HUES48 (cell line): ENCODE data around the gene ZNRF3.
"Not testable (repeated sequence)": the region's sequence is repeated elsewhere in the genome, so short reads cannot be mapped to it uniquely, and the experiment has no call there.

ENCODE experiments used
- H3K27ac ChIP-seq: one replicate; pipeline ENCODE4 v1.7.0; 2013; ENCODE audit warnings: low read depth, low read length, inconsistent platforms
- H3K27me3 ChIP-seq: 2 replicates; pipeline ENCODE4 v1.6.1; 2013; ENCODE audit warnings: mild to moderate bottlenecking, low read length; ENCODE audit not compliant: control insufficient read depth, insufficient read depth
- H3K36me3 ChIP-seq: 2 replicates; pipeline ENCODE4 v1.6.1; 2013; ENCODE audit warnings: low read length; ENCODE audit not compliant: control insufficient read depth, insufficient read depth
- H3K4me1 ChIP-seq: 2 replicates; pipeline ENCODE4 v1.6.1; 2013; ENCODE audit warnings: mild to moderate bottlenecking, low read length; ENCODE audit not compliant: control insufficient read depth, insufficient read depth
- H3K4me3 ChIP-seq: 2 replicates; pipeline ENCODE4 v1.5.1; 2013; ENCODE audit warnings: mild to moderate bottlenecking, low read depth, low read length
- H3K9ac ChIP-seq: 2 replicates; pipeline ENCODE4 v1.6.1; 2013; ENCODE audit warnings: mild to moderate bottlenecking, low read depth, low read length, moderate library complexity
- H3K9me3 ChIP-seq: 2 replicates; pipeline ENCODE4 v1.6.1; 2013; ENCODE audit warnings: low read length; ENCODE audit not compliant: control insufficient read depth, insufficient read depth

Gene ZNRF3

GRCh38 chr22:28908810-28909209 lies 25.4 kb downstream of the ZNRF3 start:
- H3K27ac ChIP-seq, H3K27me3 ChIP-seq, H3K9ac ChIP-seq, H3K9me3 ChIP-seq, H3K4me3 ChIP-seq, H3K36me3 ChIP-seq: not testable (repeated sequence)
- peaks cover 18% of the 10 kb centered on the region for H3K4me1 ChIP-seq

GRCh38 chr22:28909375-28909774 lies 26.0 kb downstream of the ZNRF3 start:
- Histone ChIP-seq H3K27ac (no peak overlapping the region), H3K4me3 (no peak overlapping the region), H3K4me1 (peaks cover 12% of the 10 kb centered on the region)

GRCh38 chr22:28910569-28911303 lies 27.4 kb downstream of the ZNRF3 start:
- Histone ChIP-seq H3K9me3 (no peaks in the 10 kb centered on the region), H3K27me3 (no peaks in the 10 kb centered on the region), H3K36me3 (no peaks in the 10 kb centered on the region), H3K4me1 (peaks cover 10% of the 10 kb centered on the region), H3K4me3 (no peak overlapping the region), H3K9ac (no peak overlapping the region), H3K27ac (no peak overlapping the region)

More at GRCh38 chr22:28909375-28909774, 26.0 kb downstream of the ZNRF3 start:
- Histone ChIP-seq H3K36me3 (no peaks in the 10 kb centered on the region), H3K9me3 (no peaks in the 10 kb centered on the region), H3K9ac (no peak overlapping the region), H3K27me3 (no peaks in the 10 kb centered on the region)

- Histone ChIP-seq H3K4me1 (peaks cover 10% of the 10 kb centered on the region), H3K27ac (no peak overlapping the region), H3K36me3 (no peaks in the 10 kb centered on the region), H3K9ac (no peak overlapping the region), H3K4me3 (no peak overlapping the region), H3K27me3 (no peaks in the 10 kb centered on the region), H3K9me3 (no peaks in the 10 kb centered on the region)
These were observed 27.9 kb downstream of the ZNRF3 start for GRCh38 chr22:28911304-28911690.

DNA sequence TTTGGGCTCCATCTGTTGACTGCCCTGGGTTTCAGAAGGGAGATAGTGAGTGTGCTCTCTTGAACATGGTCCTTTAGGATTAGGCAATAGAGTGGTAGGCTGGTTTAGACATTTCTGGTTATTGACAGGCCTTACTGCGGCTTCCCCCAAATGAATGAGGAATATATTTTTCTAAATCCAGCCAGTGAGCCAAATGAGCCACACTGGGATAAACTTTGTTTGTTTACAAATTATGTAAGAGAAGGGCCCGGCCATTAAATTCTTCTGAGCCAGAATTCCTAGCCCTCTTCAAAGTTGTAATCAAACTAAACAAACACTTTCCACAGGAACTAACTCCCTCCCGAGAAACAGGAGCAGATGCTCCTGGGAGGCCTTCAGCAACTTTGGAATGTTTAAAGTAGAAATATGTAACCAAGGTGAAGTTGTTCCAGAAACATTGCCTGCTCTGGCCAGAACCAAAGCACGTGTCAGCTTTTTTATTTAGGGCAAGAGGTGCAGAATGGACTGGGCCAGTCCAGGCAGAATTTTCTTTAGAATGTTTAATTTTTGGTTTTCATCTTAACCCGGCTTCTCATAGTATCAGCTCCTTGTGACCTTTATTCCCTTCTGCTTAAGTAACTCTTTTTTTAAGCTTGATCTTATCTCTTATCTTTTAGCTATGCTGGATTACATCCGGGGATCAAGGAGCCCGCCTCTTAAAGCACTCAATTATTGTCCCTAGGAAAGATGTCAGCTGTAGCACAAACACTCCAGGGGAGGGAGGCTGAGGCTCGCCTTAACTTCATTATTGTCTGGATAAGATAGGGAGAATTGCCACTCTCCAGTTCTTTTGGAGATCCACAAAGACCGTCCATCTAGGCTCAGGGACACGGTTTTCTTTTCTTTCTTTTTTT lies 28.7 kb downstream of the ZNRF3 start:
- H3K9ac ChIP-seq, result no peak overlapping the region
- peaks cover 14% of the 10 kb centered on the region for H3K4me1 ChIP-seq
- no peak overlapping the region for H3K27ac ChIP-seq
- H3K4me3 ChIP-seq, result no peak overlapping the region
- no peaks in the 10 kb centered on the region for H3K36me3 ChIP-seq
- no peaks in the 10 kb centered on the region for H3K9me3 ChIP-seq
- no peaks in the 10 kb centered on the region for H3K27me3 ChIP-seq

DNA sequence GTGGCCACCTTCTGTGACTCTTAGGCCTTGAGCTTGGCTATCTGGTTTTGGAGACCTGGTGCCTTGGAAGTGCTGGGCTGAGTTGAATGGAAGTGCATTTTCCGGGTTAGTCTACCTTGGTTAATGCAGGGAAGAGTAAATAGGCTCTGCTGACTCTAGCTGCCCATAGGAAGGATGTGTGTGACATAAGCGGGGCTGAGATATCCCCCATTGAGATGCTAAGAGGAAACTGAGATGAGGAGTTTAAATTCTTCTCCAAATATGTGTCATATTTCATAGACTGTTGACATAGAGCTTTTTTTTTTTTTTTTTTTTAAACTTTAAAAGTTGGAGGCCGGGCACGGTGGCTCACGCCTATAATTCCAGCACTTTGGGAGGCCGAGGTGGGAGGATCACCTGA lies 30.8 kb downstream of the ZNRF3 start:
- Histone ChIP-seq H3K9ac (no peak overlapping the region), H3K4me1 (peaks cover 27% of the 10 kb centered on the region), H3K9me3 (no peaks in the 10 kb centered on the region), H3K36me3 (no peaks in the 10 kb centered on the region), H3K27me3 (no peaks in the 10 kb centered on the region), H3K27ac (no peak overlapping the region), H3K4me3 (no peak overlapping the region)

GRCh38 chr22:28915969-28916368 lies 32.6 kb downstream of the ZNRF3 start:
- H3K9ac ChIP-seq, result no peak overlapping the region
- H3K36me3 ChIP-seq, result no peaks in the 10 kb centered on the region
- no peaks in the 10 kb centered on the region for H3K9me3 ChIP-seq
- H3K4me1 ChIP-seq, result peaks cover 34% of the 10 kb centered on the region
- no peak overlapping the region for H3K27ac ChIP-seq
- H3K4me3 ChIP-seq, result no peak overlapping the region
- no peaks in the 10 kb centered on the region for H3K27me3 ChIP-seq

- H3K36me3 ChIP-seq, result no peaks in the 10 kb centered on the region
- H3K27ac ChIP-seq, result peak overlapping the region; percentile 65
- H3K9ac ChIP-seq, result no peak overlapping the region
- peaks cover 37% of the 10 kb centered on the region for H3K4me1 ChIP-seq
- no peaks in the 10 kb centered on the region for H3K27me3 ChIP-seq
- H3K4me3 ChIP-seq, result no peak overlapping the region
- H3K9me3 ChIP-seq, result no peaks in the 10 kb centered on the region
These were observed 34.6 kb downstream of the ZNRF3 start for GRCh38 chr22:28917747-28918549.

DNA sequence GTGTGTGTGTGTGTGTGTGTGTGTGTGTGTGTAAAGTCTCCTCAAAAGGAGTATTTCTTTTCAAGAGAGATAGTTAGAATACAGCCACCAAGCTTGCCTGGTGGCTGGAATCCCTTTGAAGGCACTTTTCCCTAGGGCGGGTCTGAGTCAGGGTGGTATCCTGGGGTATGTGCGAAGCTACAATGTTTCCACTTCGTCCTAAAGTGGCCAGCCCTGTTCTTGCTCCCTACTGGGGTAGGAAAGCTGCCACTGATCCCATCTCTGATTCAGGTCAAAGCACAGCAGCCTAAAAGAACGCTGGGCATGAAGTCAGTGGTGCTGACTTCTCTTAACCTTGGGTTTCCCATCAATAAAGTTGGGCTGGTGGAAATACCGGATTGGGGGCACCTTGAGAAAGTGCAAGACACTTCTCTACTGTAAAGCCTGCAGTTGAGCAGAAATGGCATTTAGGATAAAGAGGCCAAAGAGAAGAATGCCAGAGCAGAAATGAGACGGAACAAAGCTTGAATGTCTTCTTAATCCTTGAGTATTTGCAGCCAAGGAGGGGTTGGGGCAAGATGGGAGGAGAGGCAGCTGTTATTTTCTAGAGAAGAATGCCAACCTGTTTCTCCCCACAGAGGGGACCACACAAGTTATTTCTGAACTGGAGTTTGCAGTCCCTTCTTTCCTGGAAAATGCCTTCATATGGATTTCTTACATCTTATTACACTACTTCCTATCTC lies 35.3 kb downstream of the ZNRF3 start:
- no peaks in the 10 kb centered on the region for H3K27me3 ChIP-seq
- peak overlapping the region; percentile 65 for H3K27ac ChIP-seq
- H3K36me3 ChIP-seq, result no peaks in the 10 kb centered on the region
- H3K9me3 ChIP-seq, result no peaks in the 10 kb centered on the region
- no peak overlapping the region for H3K9ac ChIP-seq
- H3K4me3 ChIP-seq, result no peak overlapping the region
- H3K4me1 ChIP-seq, result peaks cover 37% of the 10 kb centered on the region

DNA sequence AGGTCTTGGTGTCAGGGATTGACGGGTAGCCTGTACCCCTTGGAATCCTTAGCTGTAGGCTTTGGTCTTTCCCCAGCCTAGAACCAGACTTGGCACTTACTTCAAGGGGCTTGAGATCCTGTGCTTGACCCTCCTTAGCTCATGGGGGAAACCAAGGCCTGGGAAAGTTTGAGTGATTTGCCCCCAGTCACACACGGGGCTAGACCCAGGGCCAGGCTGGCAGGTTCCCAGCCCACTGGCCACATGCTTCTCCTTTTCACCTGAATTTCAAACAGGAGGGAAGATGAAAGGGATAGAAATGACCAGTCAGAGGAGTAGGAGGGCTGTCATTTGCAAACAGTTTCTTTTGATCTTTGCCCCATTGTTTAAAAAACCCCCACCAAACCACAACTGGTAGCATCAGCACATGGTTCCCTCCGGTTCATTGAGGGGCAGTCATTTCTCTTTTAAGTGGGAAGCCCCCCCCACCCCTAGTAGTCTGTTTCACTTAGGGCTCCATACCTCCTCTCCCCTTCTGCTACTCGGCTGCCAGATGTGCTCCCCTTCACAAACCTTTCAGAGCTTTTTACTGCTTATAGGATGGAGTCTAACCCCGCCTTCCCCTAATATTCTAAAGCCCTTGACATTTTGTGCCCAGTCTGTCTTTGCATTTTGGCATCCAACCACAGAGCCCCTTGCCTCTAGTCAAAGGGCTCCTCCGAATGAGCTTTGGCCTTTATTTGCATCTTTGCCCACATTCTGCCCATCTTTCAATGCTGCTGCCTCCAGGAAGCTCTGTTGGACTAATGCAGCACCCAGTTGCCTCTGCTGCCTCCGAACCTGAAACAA lies 37.6 kb downstream of the ZNRF3 start:
- Histone ChIP-seq H3K36me3 (no peaks in the 10 kb centered on the region), H3K4me1 (peaks cover 44% of the 10 kb centered on the region), H3K27me3 (no peaks in the 10 kb centered on the region), H3K4me3 (no peak overlapping the region), H3K27ac (peak overlapping the region; percentile 6), H3K9me3 (no peaks in the 10 kb centered on the region), H3K9ac (no peak overlapping the region)
